B cell (primary cell): Measurements from ENCODE around the gene CLINT1. TPM values are rescaled to one million over a fixed set of nuclear protein-coding genes. Genes with fewer than 3 reads are reported as not detected.
"Not testable (repeated sequence)": the region's sequence is repeated elsewhere in the genome, so short reads cannot be mapped to it uniquely, and the experiment has no call there.

ENCODE experiments used
- ATAC-seq: fragments of 200-7000 bp; cut with Tn5 transposase; one replicate; pipeline ENCODE4 v1.10.0; 2021; ENCODE audit warnings: low read depth, mild to moderate bottlenecking, moderate number of reproducible peaks, moderate library complexity
- CTCF ChIA-PET: fragments of 350-600 bp; sonication (Branson Sonifier 250); formaldehyde crosslinking; loops from one replicate; lab custom pipeline; 2021; ENCODE audit warnings: antibody characterized with exemption, inconsistent platforms; lab: Charles Lee
- POLR2A ChIA-PET: fragments of 350-600 bp; sonication (Branson Sonifier 250); formaldehyde crosslinking; loops from one replicate; lab custom pipeline; 2021; ENCODE audit warnings: antibody characterized with exemption; lab: Charles Lee
- DNase-seq: peaks from one replicate; pipeline ENCODE4 v3.0.0; 2013
- H2AFZ ChIP-seq: 2 replicates; pipeline ENCODE4 v1.6.1; 2012; ENCODE audit warnings: mild to moderate bottlenecking, low read depth, low read length; ENCODE audit not compliant: insufficient read depth, poor library complexity, severe bottlenecking
- H3K27ac ChIP-seq, 2 donors: 1 replicate in 1 of 2; 2 replicates in 1 of 2; pipeline ENCODE4 v1.5.1; 2012 to 2013; ENCODE audit warnings: low read length in 2 of 2, mild to moderate bottlenecking in 2 of 2, moderate library complexity in 1 of 2
- H3K27me3 ChIP-seq, 4 experiments: fragments of 200-600 bp in 1 of 4; sonication (generic) in 1 of 4; replicated peaks in 1 of 4; 1 replicate in 2 of 4; 2 replicates in 2 of 4; pipeline versions ENCODE4 v1.6.1 to v1.7.0; 2013 to 2016; ENCODE audit warnings: low read length in 3 of 4, mild to moderate bottlenecking in 2 of 4, mixed read lengths in 1 of 4, moderate library complexity in 1 of 4; ENCODE audit not compliant: insufficient read depth in 4 of 4, control insufficient read depth in 3 of 4; ENCODE audit errors: control extremely low read depth in 1 of 4
- H3K36me3 ChIP-seq, 2 experiments: replicated peaks in 1 of 2; 1 replicate in 1 of 2; 2 replicates in 1 of 2; pipeline versions ENCODE4 v1.6.1 to v1.7.1; 2013; ENCODE audit warnings: low read length in 1 of 2; ENCODE audit not compliant: insufficient read depth in 2 of 2, control insufficient read depth in 1 of 2; ENCODE audit errors: control extremely low read depth in 1 of 2, extremely low read depth in 1 of 2
- H3K4me1 ChIP-seq, 2 donors: fragments of 200-600 bp in 1 of 2; sonication (generic) in 1 of 2; 1 replicate in 1 of 2; 2 replicates in 1 of 2; pipeline versions ENCODE4 v1.5.1 to v1.6.1; 2013 to 2017; ENCODE audit warnings: low read length in 2 of 2; ENCODE audit not compliant: control insufficient read depth in 2 of 2, insufficient read depth in 2 of 2
- H3K4me2 ChIP-seq: replicated peaks from 2 replicates; pipeline ENCODE3; 2012; ENCODE audit warnings: mild to moderate bottlenecking, low read depth, low read length; ENCODE audit not compliant: poor library complexity, severe bottlenecking
- H3K4me3 ChIP-seq, 5 experiments: fragments of 200-600 bp in 1 of 5; sonication (generic) in 1 of 5; 1 replicate in 3 of 5; 2 replicates in 2 of 5; pipeline versions ENCODE4 v1.5.1 to v1.7.0; 2011 to 2016; ENCODE audit warnings: low read length in 4 of 5, mild to moderate bottlenecking in 4 of 5, low read depth in 2 of 5, control low read depth in 1 of 5, moderate library complexity in 1 of 5; ENCODE audit not compliant: insufficient read depth in 1 of 5; ENCODE audit errors: control extremely low read depth in 1 of 5, extremely low read depth in 1 of 5
- H3K79me2 ChIP-seq: fragments of 200-600 bp; sonication (generic); one replicate; pipeline ENCODE4 v1.6.0; 2016; ENCODE audit warnings: low read length; ENCODE audit not compliant: control insufficient read depth, insufficient read depth
- H3K9ac ChIP-seq: fragments of 200-600 bp; sonication (generic); 2 replicates; pipeline ENCODE4 v1.6.1; 2017; ENCODE audit warnings: mild to moderate bottlenecking, low read length, moderate library complexity
- H3K9me3 ChIP-seq, 3 donors: one replicate each; pipeline versions ENCODE4 v1.6.1 to v1.7.1; 2013; ENCODE audit warnings: low read length in 2 of 3; ENCODE audit not compliant: control insufficient read depth in 2 of 3, insufficient read depth in 1 of 3; ENCODE audit errors: control extremely low read depth in 1 of 3
- H4K20me1 ChIP-seq: 2 replicates; pipeline ENCODE4 v1.6.0; 2012; ENCODE audit warnings: mild to moderate bottlenecking, low read length; ENCODE audit not compliant: insufficient read depth, control insufficient read depth, poor library complexity, severe bottlenecking
- H3K27ac Mint-ChIP-seq: one replicate; pipeline ENCODE4 v1.8.0; 2021; ENCODE audit warnings: mixed read lengths
- H3K27me3 Mint-ChIP-seq: one replicate; pipeline ENCODE4 v1.8.0; 2021; ENCODE audit warnings: mixed read lengths
- H3K4me1 Mint-ChIP-seq: one replicate; pipeline ENCODE4 v1.8.0; 2021; ENCODE audit warnings: mixed read lengths
- H3K4me3 Mint-ChIP-seq: one replicate; pipeline ENCODE4 v1.8.0; 2021; ENCODE audit warnings: mixed read lengths
- H3K9me3 Mint-ChIP-seq: one replicate; pipeline ENCODE4 v1.8.0; 2022; ENCODE audit warnings: mixed read lengths; ENCODE audit not compliant: insufficient read depth
- CTCF ChIP-seq: fragments of 200-600 bp; IDR thresholded peaks from one replicate; pipeline ENCODE4 v1.8.0; 2022; ENCODE audit warnings: antibody characterized with exemption, mild to moderate bottlenecking
- EZH2 ChIP-seq: IDR thresholded peaks from 2 replicates; pipeline ENCODE4 v1.6.1; 2012; ENCODE audit warnings: borderline replicate concordance, low read depth, mild to moderate bottlenecking, moderate library complexity, low read length; ENCODE audit not compliant: insufficient read depth, poor library complexity, severe bottlenecking
- WGBS: methylation state at CpG from one replicate; pipeline ENCODE4 v1.1.5; 2013; ENCODE audit warnings: missing lambda C conversion rate; ENCODE audit not compliant: insufficient coverage; 5-methylcytosine and 5-hydroxymethylcytosine counted together
- intact Hi-C: fragments of 100-400 bp; cut with micrococcal nuclease; formaldehyde crosslinking; loops from one replicate; pipeline ENCODE4 v1.10.0; 2022
- polyA plus RNA-seq: library from polyadenylated mRNA; depleted of rRNA; stranded (reverse); fragments of >200 nt; gene quantifications from 2 replicates; pipeline ENCODE4 v1.2.3, GENCODE V29; 2012
- total RNA-seq, 2 donors: library from RNA; stranded (reverse); fragments of 120-200 nt in 1 of 2; gene quantifications; 1 replicate in 1 of 2; 2 replicates in 1 of 2; pipeline versions ENCODE4 v1.2.3 to v1.2.4, GENCODE V29; 2013 to 2022

The CLINT1 gene
- total and polyA plus RNA-seq, 2 donors (not counting 1 experiment from before 2014, with no cell fraction given), result 69.7 to 89.1 TPM

GRCh38 chr5:157886796-157887380, 27.9 kb upstream of the CLINT1 start:
- WGBS, result 98% methylated on average over 27 of the region's 27 CpGs
- no peak overlapping the region for H3K27ac ChIP-seq
- H3K4me3 ChIP-seq, result no peak overlapping the region
- Mint-ChIP-seq H3K9me3 (peaks cover 2% of the 10 kb centered on the region), H3K4me1 (no peaks in the 10 kb centered on the region), H3K27me3 (no peaks in the 10 kb centered on the region), H3K4me3 (no peak overlapping the region), H3K27ac (no peak overlapping the region)
- H2AFZ ChIP-seq, result no peak overlapping the region
- peaks cover 0 to 14% (median 0%) of the 10 kb centered on the region in 3 donors for H3K9me3 ChIP-seq
- H3K79me2 ChIP-seq, result no peaks in the 10 kb centered on the region
- ChIA-PET POLR2A (no interaction called here), CTCF (no interaction called here)
- no peak overlapping the region for H3K4me2 ChIP-seq
- H4K20me1 ChIP-seq, result no peaks in the 10 kb centered on the region
- no peaks in the 10 kb centered on the region for H3K27me3 ChIP-seq
- no peak overlapping the region for H3K9ac ChIP-seq
- TF ChIP-seq EZH2 (no peak), CTCF (no peak)
- H3K4me1 ChIP-seq, result no peaks in the 10 kb centered on the region
- ATAC-seq (no peak), DNase-seq (no peak)
- H3K36me3 ChIP-seq, result no peaks in the 10 kb centered on the region
- intact Hi-C loops, result no loop called here

DNA sequence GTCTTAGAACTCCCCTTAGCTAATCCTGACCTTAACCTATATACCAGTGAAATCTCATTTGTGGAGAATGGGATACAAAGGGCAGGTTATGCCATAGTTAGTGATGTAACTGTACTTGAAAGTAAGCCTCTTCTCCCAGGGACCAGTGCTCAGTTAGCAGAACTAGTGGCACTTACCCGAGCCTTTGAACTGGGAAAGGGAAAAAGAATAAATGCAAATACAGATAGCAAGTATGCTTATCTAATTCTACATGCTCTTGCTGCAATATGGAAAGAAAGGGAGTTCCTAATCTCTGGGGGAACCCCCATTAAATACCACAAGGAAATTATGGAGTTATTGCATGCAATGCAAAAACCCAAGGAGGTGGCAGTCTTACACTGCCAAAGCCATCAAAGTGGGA, 26.1 kb upstream of the CLINT1 start:
- H3K4me1 ChIP-seq, H3K36me3 ChIP-seq, H3K4me3 ChIP-seq, DNase-seq, H3K79me2 ChIP-seq, H3K4me2 ChIP-seq, H3K9ac ChIP-seq, H3K27ac Mint-ChIP-seq, ATAC-seq, H3K4me1 Mint-ChIP-seq, CTCF ChIA-PET, POLR2A ChIA-PET, H3K9me3 Mint-ChIP-seq, H4K20me1 ChIP-seq, H3K27me3 ChIP-seq, intact Hi-C loops, H3K27me3 Mint-ChIP-seq, H2AFZ ChIP-seq, H3K4me3 Mint-ChIP-seq, H3K27ac ChIP-seq: not testable (repeated sequence)
- no CpG with 5 or more reads among the region's 1 CpG for WGBS
- H3K9me3 ChIP-seq, result peaks cover 0 to 16% (median 0%) of the 10 kb centered on the region in 3 donors

DNA sequence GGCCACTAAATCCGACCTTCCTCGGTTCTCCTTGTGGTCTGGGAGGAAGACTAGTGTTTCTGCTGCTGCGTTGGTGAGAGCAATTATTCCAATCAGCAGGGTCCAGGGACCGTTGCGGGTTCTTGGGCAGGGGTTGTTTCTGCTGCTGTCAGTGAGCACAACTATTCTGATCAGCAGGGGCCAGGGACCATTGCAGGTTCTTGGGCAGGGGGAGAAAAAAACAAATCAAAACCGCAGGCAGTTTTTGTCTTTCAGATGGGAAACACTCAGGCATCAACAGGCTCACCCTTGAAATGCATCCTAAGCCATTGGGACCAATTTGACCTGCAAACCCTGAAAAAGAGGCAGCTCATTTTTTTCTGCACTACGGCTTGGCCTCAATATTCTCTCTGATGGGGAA, 22.6 kb upstream of the CLINT1 start:
- 100% methylated on average over 3 of the region's 7 CpGs for WGBS

More for the DNA sequence above, 22.6 kb upstream of the CLINT1 start:
- DNase-seq, H3K27ac ChIP-seq, H3K9me3 Mint-ChIP-seq, H3K27me3 ChIP-seq, H3K9ac ChIP-seq, H3K27ac Mint-ChIP-seq, H3K4me3 ChIP-seq, H3K4me1 Mint-ChIP-seq, POLR2A ChIA-PET, H3K4me1 ChIP-seq, H3K4me3 Mint-ChIP-seq, H3K79me2 ChIP-seq, intact Hi-C loops, H3K4me2 ChIP-seq, H3K27me3 Mint-ChIP-seq, H4K20me1 ChIP-seq, CTCF ChIA-PET, ATAC-seq, H3K36me3 ChIP-seq, H2AFZ ChIP-seq: not testable (repeated sequence)
- peaks cover 0 to 12% (median 0%) of the 10 kb centered on the region in 3 donors for H3K9me3 ChIP-seq
